Stimulated activated CD8-positive, alpha-beta memory T cell treated with anti-CD3 and anti-CD28 coated beads, Interleukin-12 subunit alpha, Interleukin-12 subunit beta, amount 100 ng/mL, for 4 hours (primary cell): ENCODE results near the gene RUNX3.
"Not testable (repeated sequence)": the region's sequence is repeated elsewhere in the genome, so short reads cannot be mapped to it uniquely, and the experiment has no call there.

Experiments
- DNase-seq: peaks from one replicate; pipeline ENCODE4 v3.0.0-alpha.2; 2020; ENCODE audit warnings: low read depth

The RUNX3 gene

DNA sequence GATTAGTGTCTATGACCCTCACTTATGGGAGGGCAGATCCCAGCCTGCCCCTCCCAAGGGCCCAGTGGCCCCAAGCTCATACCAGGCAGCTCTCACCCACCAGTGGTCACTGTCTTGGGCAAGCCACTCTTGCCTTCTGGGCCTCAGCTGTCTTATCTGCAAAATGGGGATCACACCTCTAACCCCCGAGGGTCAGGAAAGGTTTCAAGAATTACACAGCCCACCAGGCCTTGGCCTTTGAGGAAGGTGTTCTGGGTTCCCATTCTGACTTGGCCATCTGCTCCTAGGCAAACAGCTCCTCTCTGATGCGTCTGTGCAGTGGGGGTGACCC is 16.8 kb downstream of the RUNX3 start:
- DNase-seq, result no peak

DNA sequence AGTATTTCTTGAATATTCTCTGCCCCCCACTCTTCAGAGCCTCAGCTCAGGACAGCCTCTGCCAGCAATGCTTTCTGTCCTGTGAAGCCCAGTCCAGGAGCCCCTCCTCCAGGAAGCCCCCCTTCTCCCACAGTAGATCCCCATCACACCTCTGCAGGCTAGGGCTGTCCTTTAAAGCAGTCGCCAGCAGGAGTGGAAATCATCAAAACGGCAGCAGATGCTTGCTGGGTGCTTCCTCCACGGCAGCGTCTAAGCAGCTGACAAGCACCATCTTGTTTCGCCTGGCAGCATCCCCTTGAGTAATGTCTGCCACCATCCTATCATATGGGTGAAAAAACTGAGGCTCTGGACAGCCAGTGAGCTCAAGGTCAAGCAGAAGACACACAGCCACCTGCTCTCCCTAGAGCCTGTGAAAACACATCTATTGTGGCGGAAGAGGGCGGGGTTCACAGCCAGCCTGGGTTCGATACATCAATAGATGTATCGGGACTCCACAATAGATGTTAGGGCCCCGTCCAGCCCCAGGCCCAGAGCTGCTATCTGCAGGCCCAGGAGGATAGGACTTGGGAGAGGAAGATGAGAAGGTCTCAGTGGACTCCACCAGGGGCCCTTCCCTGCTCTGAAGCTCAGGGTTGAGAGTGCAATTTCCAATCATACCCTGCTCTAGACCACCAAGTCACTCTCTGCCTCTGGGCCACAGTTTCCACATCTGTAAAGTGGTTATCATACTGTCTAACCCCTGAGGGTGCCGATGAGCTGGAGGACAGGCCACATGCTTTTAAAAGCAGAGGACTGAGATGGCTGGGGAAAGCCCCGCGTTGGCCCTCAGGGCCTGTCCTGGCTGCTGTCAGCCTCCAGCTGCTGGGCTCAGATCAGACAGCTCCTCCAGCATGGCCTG is 17.5 kb downstream of the RUNX3 start:
- DNase-seq, result no peak

DNA sequence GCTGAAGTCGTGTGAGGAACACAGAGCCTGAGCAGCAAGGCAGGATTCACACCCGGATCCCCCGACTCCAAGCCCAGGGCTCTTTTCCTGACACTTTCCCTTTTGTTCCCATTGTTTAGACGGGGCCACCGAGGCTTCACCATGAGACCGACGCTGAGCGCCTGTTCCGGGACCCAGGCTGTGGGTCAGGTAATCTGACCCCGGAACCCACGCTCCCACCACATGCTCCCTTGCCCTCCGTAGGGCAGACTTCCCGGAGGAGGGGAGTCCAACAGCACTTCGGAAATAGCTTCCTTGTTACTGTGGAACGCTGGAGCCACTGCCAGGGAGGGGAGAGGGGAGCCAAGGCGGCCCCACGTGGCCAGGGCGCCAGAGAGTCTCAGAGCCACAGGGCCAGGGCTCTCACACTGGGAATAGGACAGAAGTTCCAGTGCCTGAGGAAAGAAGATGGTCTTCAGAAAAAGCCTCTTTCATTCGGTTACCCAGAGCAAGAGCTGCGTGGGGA is 18.4 kb downstream of the RUNX3 start:
- DNase-seq, result no peak

DNA sequence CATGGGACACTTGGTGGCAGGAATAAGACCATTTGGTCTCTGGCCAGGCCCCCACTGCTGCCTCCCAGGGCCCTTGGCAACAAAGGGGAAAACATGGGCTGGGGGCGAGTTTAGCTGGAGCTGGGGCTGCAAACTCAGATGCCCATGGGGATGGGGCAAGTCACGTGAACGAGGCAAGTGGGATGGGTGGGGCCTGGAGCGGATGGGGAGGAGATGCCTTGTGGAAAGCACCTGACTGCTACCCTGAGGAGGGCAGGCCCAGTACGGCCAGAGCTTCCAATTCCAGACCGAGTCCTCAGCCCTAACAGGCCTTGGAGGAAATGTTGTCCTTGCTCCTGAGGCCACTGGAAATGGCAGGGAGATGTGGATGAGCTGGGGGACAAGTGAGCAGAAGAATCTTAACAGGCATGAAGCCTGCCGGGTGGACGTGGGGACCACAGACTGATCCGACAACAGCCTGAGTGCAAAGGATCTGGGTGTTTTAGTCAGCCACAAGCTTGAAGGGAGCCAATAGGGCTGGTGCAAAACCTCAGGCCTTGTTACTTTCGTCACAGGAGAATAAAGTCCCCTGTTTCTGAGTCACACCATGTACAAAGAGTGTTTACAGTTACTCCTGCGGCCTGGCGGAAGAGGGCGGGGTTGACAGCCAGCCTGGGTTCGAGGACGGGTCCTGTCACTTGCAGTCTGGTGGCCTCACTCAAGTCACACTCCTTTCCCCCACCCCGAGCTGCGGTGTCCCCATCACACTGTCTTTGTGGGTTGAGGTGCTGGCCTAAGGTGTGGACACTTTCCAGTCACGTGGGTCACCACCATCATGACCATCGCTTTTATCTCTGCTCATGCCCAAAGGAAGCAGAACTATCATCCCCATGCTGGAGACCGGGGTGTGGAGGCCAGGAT is 19.1 kb downstream of the RUNX3 start:
- DNase-seq, result peak; percentile 75

DNA sequence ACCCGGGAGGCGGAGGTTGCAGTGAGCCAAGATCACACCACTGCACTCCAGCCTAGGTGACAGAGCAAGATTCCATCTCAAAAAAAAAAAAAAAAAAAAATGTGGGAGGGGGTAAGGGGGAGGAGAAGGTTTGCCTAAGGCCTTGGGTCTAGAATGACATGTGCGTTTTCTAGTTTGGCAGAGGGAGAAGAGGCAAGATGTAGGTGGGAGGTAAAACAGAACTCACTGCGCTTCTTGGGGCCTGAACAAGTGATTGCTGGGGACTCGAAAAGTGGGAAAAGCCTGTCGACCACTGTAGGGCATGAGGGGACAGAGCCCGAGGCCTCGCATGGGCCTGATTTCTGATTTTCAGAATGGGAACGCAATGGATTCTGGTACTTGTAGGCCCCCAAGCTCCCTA is 19.9 kb downstream of the RUNX3 start:
- DNase-seq, result no peak

DNA sequence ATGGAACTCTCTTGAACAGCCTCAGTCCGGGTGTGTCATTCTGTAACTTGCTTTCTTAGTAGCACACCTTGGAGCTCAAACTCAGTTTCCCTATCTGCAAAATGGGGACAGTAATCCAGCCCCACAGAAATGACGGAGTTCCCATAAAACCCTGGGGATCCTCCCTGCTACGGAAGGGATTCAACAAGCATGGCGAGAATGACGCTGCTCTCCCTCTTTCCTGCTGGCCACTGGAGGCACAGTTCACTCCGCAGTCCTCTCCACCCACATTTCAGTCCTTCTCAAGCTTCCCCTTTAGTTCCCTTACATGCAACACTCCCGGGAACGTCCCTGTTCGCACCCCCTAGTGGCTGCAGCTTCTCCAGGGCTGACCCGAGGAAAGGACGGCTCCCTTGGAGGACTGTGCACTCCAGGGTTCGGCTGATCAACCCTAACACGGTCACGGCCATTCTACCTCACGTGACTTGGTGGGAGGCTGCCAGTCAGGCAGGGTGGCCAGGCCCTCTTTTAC is 20.6 kb downstream of the RUNX3 start:
- DNase-seq, result no peak

DNA sequence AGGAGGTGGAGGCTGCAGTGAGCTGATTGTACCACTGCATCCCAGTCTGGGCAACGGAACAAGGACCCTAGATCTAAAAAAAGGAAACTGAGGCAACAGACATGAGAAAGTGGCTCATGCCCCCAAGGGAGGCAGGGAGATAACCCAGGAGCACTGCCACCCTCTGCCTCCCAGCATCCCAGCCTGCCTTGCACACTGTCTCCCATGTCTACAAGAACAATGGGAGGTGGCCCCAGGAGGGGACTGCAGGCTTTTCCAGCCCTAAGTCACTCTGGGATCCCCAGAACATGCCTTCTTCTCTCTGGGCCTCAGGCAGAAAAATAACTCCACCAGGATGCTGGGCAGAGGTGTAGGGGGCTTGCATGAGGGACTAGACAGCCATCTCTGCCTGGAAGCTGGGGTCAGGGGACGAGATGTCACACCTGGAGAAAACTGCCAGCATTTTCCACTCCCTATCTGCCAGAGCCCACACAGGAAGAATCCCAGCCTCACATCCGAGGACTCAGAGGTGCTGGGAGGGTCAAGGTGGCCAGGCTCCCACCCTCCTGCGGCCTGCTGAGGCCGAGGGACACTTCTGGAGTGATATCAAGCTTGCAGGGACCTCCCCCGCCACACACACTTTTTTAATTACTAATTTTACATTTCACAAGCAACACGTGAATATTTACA is 21.4 kb downstream of the RUNX3 start:
- DNase-seq, result no peak

DNA sequence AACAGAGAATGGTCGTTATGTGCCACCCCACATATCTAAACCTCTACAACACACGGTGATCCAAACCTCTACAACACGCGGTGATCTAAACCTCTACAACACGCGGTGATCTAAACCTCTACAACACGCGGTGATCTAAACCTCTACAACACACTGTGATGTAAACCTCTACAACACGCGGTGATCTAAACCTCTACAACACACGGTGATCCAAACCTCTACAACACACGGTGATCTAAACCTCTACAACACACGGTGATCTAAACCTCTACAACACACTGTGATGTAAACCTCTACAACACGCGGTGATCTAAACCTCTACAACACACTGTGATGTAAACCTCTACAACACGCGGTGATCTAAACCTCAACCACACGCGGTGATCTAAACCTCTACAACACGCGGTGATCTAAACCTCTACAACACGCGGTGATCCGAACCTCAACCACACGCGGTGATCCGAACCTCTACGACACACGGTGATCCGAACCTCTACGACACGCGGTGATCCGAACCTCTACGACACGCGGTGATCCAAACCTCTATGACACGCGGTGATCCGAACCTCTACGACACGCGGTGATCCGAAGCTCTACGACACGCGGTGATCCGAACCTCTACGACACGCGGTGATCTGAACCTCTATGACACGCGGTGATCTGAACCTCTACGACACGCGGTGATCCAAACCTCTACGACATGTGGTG is 22.3 kb downstream of the RUNX3 start:
- not testable (repeated sequence) for DNase-seq

DNA sequence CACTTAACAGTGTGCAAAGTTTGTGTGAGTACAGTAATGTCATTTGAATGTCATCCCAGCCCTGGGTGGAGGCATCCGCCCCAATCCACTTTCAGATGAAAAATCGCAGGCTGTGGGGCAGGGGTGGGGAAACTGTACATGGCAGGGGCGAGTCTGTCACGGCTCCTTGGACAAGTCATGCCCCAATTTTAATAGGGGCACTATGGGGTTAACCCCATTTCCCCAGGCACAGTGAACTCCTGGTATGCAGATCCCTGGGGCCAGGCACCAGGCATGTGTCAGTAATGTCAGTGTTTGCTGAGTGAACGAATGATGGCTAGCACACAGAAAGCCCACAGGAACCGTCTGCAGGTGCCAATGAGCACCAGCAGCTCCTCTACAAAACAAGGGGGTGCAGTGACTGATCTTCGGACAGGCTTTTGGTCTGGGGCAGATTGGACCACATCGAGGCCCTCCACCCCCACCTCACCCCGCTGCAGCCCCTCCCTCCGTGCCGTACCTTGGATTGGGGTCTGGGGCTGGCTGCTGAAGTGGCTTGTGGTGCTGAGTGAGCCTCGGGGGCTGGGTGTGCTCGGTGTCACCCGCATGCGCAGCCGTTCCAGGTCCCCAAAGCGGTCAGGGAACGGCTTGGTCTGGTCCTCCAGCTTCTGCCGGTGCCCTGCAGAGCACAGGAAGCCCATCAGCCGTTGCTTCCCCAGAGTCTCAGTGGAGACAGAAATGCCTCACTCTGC is 23.2 kb downstream of the RUNX3 start:
- DNase-seq, result no peak

DNA sequence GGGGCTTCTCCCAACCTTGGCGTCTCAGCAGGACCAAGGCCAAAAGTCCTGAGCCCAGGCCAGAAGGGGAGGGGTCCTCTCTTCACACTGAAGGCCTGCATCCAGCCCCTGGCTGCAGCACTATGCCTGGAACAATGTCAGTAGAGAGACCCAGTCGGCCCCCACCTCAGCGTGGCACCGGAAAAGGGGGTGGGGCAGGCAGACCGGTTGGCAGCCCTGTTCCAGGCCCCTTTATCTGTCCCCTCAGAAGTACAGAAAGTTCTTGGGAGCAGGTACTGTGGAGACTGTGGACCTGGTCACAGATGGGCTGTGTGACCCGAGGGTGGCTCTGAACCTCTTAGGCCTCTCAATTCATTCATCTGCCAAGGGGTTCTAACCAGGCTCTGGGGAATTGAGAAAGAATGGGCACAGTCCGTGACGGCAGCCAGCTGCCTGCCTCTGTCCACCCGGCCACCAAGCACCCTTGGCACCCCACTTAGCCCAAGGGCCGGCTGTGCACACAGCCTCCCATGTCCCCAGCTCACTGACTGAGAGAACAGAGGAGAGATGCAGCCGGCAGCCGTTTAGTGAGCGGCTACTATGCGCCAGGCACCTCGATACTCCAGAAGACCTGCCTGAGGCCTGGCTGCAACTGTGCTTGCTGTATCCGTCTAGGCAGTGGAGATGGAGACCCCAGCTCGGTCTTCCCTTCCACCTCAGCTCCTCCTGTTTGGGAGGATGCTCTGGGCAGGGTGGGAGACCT is 23.9 kb downstream of the RUNX3 start:
- no peak for DNase-seq

DNA sequence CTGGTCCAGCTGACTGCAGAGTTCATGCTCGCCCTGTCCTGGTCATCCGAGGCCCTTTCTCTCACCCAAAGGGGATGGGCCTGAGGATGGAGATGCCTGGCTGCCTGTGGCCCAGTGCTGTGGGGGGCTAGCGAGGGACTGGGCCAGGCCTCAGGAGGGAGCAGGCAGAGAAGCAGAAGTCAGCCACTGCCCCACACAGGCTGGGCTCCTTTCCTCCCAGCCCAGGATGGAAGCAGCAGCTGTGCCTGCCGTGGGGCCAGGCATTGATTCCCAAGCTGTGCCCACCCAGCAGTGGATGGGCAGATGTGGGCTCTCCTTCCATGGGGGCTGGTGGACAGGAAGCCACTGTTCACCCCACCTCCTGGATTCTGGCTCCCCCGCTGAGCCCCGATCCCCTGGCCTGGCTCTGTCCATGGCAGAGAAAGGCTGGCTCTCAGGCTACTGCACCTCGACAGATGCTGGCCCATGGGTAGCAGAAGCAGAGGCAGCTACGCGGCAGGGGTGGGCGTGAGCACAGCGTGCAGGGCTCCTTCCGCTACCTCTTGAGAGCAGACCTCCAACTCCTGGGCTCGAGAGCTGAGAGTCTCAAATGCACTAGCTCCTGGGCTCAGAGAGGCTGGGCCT is 24.6 kb downstream of the RUNX3 start:
- no peak for DNase-seq

DNA sequence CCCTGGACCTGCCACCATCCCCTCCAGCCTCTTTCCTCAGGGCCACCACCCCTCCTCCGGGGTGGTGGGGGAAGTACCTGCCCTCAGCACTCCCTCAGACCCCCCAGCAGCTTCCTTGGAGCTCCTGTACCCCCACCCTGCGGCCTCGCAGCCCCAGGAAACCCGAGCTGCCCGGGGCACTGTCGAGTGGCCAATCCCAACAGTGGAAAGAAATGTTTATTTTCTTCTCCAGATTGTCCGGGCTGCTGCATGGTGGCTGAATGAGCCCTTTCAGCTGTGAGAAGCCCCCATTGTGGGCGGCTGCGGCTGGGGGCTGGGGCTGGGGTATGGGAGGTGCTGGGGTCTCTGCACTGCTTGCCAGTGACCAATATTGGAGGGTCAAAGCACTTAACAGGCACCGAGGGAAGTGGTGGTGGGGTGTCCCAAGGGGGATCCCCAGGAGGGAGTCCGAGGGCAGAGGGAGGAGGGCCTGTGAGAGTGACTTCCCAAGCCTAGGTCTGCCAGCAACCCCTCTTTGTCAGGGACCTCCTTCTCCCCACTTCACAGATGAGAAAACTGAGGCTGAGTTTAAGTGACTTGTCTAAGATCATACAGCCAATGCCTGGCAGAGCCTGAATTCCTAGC is 25.2 kb downstream of the RUNX3 start:
- DNase-seq, result no peak

DNA sequence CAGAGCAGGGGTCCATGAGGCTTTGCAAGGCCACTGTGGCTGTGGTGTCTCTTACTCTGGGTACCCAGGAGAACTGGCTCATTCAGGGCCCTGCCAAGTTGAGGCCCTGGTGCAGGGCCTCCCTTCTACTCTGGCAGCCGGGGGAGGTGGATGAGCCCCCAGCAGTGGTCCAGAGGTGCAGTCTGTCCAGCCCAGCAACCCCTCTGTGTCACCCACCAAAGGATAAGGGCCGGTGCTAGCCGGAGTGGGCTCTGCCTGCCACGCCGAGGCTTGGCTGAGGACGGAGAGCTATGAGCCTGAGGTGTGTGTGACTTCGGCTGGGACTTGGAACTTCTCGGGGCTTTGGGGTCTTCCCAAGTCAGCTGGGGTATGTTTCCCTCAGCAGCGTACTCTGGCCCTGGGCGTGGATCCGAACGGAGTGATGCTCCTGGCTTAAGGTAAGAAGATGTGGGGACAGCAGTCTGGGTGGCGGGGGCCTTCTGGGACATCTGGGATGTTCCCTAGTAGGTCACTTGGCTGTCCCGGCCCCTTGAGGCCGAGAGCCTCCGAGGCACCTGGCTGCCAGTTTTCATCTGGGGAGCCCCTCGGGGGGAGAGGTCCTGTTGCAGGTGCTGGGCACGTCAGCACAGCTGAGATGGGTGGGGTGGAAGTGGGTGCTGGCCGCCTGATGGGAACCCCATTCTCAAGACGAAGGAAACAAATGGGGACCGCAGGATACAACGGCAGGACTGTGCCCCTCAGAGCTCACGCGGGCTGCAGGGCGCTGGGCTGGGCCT is 25.9 kb downstream of the RUNX3 start:
- DNase-seq, result no peak

DNA sequence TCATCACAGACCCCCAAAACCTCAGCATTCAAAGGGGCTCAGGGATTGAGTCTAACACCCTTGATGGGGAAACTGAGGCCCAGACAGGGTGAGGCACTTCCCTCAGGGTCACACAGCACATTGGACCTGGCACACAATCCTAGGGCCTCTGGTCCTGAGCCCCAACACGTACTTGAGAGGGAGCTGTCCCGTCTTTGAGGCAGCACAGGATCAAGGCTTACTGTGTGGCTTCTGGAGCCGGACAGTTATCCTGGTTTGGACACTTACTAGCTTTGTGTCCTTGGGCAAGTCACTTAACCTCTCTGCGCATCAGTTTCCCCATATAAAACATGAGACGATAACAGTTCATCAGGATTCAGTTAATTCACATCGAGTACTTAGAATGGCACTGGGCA is 26.5 kb downstream of the RUNX3 start:
- DNase-seq, result no peak

DNA sequence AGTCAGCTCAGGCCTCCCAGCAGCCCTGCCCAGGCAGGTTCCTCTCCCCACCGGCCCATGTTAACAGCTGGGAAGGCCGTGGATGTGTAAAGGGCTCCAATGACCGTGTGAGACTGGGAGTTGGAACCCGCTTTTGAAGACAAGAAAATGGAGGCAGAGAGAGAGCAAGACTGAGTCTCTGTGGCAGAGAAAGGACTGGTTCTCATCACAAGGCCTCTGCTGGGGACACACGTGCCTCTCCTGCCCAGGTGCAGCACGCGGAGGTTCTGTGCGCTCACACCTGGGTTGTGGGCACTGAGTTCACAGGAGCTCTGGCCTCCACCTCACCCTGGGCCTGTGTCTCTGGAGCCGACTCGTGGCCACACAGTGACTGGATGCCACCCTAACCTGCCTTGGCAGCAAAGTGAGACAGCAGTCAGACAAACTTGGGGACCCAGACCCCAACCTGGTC is 27.0 kb downstream of the RUNX3 start:
- no peak for DNase-seq

DNA sequence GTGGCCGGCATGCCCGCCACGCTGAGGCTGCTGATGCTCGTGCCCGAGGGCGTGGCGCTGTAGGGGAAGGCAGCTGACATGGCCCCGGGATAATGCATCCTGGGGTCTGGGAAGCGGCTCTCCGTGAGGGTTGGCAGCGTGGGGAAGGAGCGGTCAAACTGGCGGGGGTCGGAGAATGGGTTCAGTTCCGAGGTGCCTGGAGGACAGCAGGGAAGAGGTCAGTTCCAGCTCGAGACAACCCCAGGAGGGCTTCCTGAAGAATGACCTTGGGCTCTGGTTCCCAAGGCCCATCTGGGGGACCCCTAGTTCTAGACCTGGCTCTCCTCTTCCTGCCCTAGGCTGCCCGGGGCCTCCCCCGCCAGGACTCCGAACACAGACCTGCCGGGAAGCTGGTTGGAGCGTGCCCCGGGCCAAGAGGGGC is 27.6 kb downstream of the RUNX3 start:
- no peak for DNase-seq

DNA sequence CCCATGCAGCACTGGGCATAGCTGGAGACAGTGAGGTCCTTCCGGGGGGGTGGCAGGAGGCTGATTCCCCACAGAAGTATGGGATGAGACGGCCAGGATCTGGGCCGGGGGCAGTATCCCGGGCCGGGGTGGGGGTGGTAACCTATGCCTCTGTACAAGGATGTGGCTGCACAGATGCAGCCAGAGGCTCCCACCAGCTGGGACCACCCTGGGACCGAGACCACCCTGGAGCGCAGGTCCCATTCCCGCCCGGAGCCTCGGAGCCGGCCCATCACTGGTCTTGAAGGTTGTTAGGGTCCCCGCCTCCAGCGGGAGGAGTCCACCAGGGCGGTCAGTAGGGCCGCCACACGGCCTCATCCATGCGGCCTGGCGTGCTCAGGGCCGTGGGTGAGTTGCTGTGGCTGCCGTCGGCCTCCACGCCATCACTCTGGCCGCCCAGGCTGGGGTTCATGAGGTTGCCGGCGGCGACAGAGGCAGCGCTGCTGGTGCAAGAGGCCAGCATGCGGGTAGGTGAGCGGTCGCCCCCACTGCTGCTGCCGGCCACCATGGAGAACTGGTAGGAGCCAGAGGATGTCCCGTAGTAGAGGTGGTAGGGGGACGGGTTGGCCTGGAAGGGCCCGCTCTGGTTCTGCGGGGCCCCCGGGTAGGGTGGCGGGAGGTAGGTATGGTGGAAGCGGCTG is 28.1 kb downstream of the RUNX3 start:
- DNase-seq, result no peak
